GM19193 (cell line): ENCODE results near the gene TCERG1.

Source experiments
- POLR2A ChIP-seq: IDR thresholded peaks from 4 replicates; pipeline ENCODE4 v1.6.1; 2011; ENCODE audit not compliant: insufficient read depth, insufficient read length; ENCODE audit errors: extremely low read depth

Gene TCERG1

GRCh38 chr5:146446861-146447733 is at the start of gene TCERG1:
TSS of gene TCERG1 (plus strand) at chr5:146447333. CDS start at chr5:146447350, 17 bp downstream.
- peak; percentile 65 for TF ChIP-seq POLR2A

- no peak for TF ChIP-seq POLR2A
Measured at GRCh38 chr5:146398826-146399225, 48.3 kb upstream of the TCERG1 start.

GRCh38 chr5:146399481-146399880 is 47.7 kb upstream of the TCERG1 start:
- TF ChIP-seq POLR2A = no peak

GRCh38 chr5:146400201-146400600 is 46.9 kb upstream of the TCERG1 start:
- no peak for TF ChIP-seq POLR2A

GRCh38 chr5:146401021-146401420 is 46.1 kb upstream of the TCERG1 start:
- no peak for TF ChIP-seq POLR2A

GRCh38 chr5:146402949-146403348 is 44.2 kb upstream of the TCERG1 start:
- no peak for TF ChIP-seq POLR2A

- no peak for TF ChIP-seq POLR2A
Measured at GRCh38 chr5:146409054-146409671, 38.0 kb upstream of the TCERG1 start.

- TF ChIP-seq POLR2A = no peak
Measured at GRCh38 chr5:146410272-146410671, 36.9 kb upstream of the TCERG1 start.

- no peak for TF ChIP-seq POLR2A
Measured at GRCh38 chr5:146419696-146420095, 27.4 kb upstream of the TCERG1 start.

- TF ChIP-seq POLR2A = no peak
Measured at GRCh38 chr5:146425023-146425422, 22.1 kb upstream of the TCERG1 start.

- no peak for TF ChIP-seq POLR2A
Measured at GRCh38 chr5:146426305-146426704, 20.8 kb upstream of the TCERG1 start.

- TF ChIP-seq POLR2A = no peak
Measured at GRCh38 chr5:146426853-146427618, 20.1 kb upstream of the TCERG1 start.

- no peak for TF ChIP-seq POLR2A
Measured at GRCh38 chr5:146427619-146427997, 19.5 kb upstream of the TCERG1 start.

GRCh38 chr5:146428658-146429057 is 18.5 kb upstream of the TCERG1 start:
- TF ChIP-seq POLR2A = no peak

- no peak for TF ChIP-seq POLR2A
Measured at GRCh38 chr5:146440353-146440752, 6.8 kb upstream of the TCERG1 start.
